HL-60 (cell line): ENCODE results near the gene HOXD4.

Experiments used
- DNase-seq, 2 experiments: peaks; one replicate each; pipeline ENCODE4 v3.0.0-alpha.2; 2010 to 2020; ENCODE audit warnings: low read depth in 1 of 2, low spot score in 1 of 2
- H3K27ac ChIP-seq: fragments of 250-450 bp; sonication (Bioruptor Pico); replicated peaks from 2 replicates; pipeline ENCODE4 v1.5.1; 2020; ENCODE audit warnings: mild to moderate bottlenecking, moderate library complexity
- H3K27me3 ChIP-seq: fragments of 250-450 bp; sonication (Bioruptor Pico); 2 replicates; pipeline ENCODE4 v1.5.1; 2021; ENCODE audit warnings: mild to moderate bottlenecking, moderate library complexity; ENCODE audit not compliant: insufficient read depth, poor library complexity, severe bottlenecking
- H3K4me3 ChIP-seq: replicated peaks from 2 replicates; pipeline ENCODE4 v1.5.1; 2011; ENCODE audit warnings: mild to moderate bottlenecking, control low read depth, low read length; ENCODE audit not compliant: insufficient read depth
- CTCF ChIP-seq: IDR thresholded peaks from one replicate; pipeline ENCODE4 v1.5.1; 2011; ENCODE audit warnings: low read length, control low read depth, inconsistent platforms; ENCODE audit not compliant: insufficient read depth
- GABPA ChIP-seq: IDR thresholded peaks from 2 replicates; pipeline ENCODE4 v1.6.1; 2012; ENCODE audit warnings: low read depth
- POLR2AphosphoS5 ChIP-seq: IDR thresholded peaks from 2 replicates; pipeline ENCODE4 v1.6.1; 2012; ENCODE audit warnings: low read depth
- REST ChIP-seq: IDR thresholded peaks from 2 replicates; pipeline ENCODE4 v1.6.1; 2012; ENCODE audit warnings: low read depth; ENCODE audit not compliant: insufficient replicate concordance
- SPI1 ChIP-seq: IDR thresholded peaks from 2 replicates; pipeline ENCODE4 v1.6.1; 2012; ENCODE audit warnings: low read depth, mild to moderate bottlenecking, borderline replicate concordance

The HOXD4 gene

GRCh38 chr2:176130147-176130956 is 21.0 kb upstream of the HOXD4 start:
- no peak overlapping the region for H3K27ac ChIP-seq
- DNase-seq, result no peak
- peaks cover 83% of the 10 kb centered on the region for H3K27me3 ChIP-seq
- H3K4me3 ChIP-seq, result 0 out of 2 replicates have a peak overlapping the region, but pooled peaks have one; percentile 14
- no peak for TF ChIP-seq GABPA
- TF ChIP-seq REST, result no peak
- no peak for TF ChIP-seq POLR2AphosphoS5
- no peak for TF ChIP-seq CTCF
- TF ChIP-seq SPI1, result no peak

- Histone ChIP-seq H3K4me3 (no peak overlapping the region), H3K27me3 (peaks cover 83% of the 10 kb centered on the region), H3K27ac (no peak overlapping the region)
- DNase-seq, result no peak
- TF ChIP-seq REST, result no peak
- TF ChIP-seq POLR2AphosphoS5, result no peak
- no peak for TF ChIP-seq SPI1
- TF ChIP-seq GABPA, result no peak
- TF ChIP-seq CTCF, result no peak
Observed at GRCh38 chr2:176130957-176131847, 20.1 kb upstream of the HOXD4 start.

- Histone ChIP-seq H3K27me3 (peaks cover 81% of the 10 kb centered on the region), H3K4me3 (no peak overlapping the region), H3K27ac (no peak overlapping the region)
- DNase-seq, result no peak
- TF ChIP-seq CTCF (no peak), GABPA (no peak), SPI1 (no peak), POLR2AphosphoS5 (no peak), REST (no peak)
Observed at GRCh38 chr2:176131848-176132158, 19.5 kb upstream of the HOXD4 start.
